Fibroblast of skin of left biceps (primary cell): ENCODE data around the gene TRIM9.

Experiments
- DNase-seq, 2 experiments: peaks; one replicate each; pipeline ENCODE4 v3.0.0-alpha.2; 2013; ENCODE audit warnings: low read depth in 2 of 2

Gene TRIM9

DNA sequence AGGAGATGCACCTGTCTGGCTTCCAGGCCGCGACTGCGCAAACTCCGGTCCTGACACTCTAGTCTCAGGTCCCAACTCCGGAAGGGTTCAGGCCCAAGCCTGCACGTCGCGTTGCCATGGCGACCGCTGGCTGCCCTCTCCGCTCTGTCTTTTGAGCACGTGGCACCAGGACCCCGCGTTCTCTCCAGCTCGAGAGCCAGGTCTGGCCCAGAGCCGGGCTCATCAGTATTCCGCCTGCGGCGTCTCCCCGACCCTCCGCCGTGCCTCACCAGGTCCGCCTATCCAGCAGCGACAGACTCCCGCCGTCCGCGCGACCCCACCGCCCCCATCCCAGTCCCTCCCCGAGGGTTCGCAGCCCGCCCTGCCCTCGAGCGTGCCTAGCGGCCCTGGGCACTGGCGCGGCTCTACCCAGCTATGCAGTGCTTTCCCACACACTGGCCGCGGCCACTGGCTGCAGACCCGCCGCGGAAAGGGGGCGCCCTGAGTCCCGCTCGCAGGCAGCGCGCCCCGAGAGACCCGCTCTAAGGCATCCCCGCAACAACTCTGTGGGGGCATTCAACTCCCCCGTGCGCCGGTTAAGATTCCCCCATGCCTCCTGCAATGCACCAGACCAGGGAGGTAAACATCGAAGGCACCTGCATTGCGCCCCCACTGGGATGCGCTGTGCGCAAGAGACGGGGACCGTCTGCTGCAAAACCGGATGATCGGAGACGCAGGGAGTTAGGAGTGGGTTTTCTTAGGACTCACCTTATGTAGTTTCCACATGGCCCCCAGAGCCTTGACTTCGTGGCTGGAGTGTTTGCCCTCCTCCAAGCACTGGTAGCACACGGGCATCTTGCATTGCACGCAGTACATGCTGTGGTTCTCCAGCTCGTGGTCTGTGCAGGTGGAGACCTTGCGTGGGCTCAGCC, 1.3 kb downstream of the TRIM9 start:
- no peak for DNase-seq

- DNase-seq: no peak
Observed at GRCh38 chr14:51092965-51093364, 1.9 kb downstream of the TRIM9 start.

- no peak for DNase-seq
Observed at GRCh38 chr14:51089278-51089677, 5.6 kb downstream of the TRIM9 start.

GRCh38 chr14:51087031-51087441, 7.9 kb downstream of the TRIM9 start:
- DNase-seq: no peak

DNA sequence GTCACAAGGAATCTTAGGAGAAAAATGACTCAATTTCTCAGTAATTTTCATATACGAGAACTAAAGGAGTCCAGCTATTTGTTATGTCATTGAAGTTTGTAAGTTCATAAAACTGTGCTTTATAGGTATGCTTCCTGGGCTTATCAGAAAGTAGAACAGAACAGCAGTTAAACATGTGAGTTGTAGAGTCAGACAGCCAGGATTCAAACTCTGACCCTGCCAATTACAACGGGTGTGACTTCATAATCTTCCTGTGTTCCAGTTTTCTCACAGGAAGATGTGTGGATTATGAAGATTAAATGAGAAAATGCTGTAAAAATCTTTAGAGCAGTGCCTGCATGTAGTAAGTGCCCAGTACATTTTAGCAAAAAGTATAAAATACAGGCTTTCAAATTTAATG, 8.9 kb downstream of the TRIM9 start:
- no peak for DNase-seq

GRCh38 chr14:51084962-51085361, 9.9 kb downstream of the TRIM9 start:
- DNase-seq: no peak

DNA sequence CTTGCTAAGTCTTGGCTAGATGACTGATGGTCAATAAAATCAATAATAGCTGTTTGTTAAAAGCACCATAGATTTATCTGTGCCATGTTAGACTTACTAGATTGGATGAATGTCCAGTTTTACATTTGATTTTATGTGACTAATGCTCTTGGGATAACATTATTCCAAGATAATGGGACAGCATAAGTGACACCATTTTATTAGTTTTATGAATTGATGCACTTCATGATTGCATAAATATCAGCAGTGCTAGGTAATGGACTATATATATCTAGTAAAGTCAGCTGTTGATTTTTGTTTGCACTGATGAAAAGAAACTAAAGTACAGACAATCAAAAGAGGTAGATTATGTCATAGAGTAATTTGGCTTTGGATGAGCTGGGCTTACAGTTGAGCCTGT, 10.4 kb downstream of the TRIM9 start:
- DNase-seq: no peak

DNA sequence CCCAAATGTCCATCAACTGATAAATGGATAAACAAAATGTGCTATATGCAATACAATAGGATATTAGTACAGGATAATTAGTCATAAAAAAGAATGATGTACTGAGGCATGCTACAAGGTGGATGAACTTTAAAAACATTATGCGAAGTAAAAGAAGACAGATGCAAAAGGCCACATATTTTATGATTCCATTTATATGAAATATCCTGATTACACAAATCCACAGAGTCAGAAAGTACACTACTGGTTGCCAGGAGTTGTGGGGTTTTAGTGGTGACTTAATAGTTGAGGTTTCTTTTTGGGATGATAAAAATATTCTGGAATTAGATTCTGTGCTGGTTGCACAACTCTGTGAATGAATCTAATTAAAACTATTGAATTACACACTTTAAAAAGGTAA, 12.6 kb downstream of the TRIM9 start:
- DNase-seq: no peak

- no peak for DNase-seq
Observed at GRCh38 chr14:51081712-51082111, 13.2 kb downstream of the TRIM9 start.

- no peak for DNase-seq
Observed at GRCh38 chr14:51081209-51081608, 13.7 kb downstream of the TRIM9 start.

GRCh38 chr14:51080645-51081044, 14.3 kb downstream of the TRIM9 start:
- DNase-seq: no peak

GRCh38 chr14:51079489-51079888, 15.4 kb downstream of the TRIM9 start:
- DNase-seq: no peak

DNA sequence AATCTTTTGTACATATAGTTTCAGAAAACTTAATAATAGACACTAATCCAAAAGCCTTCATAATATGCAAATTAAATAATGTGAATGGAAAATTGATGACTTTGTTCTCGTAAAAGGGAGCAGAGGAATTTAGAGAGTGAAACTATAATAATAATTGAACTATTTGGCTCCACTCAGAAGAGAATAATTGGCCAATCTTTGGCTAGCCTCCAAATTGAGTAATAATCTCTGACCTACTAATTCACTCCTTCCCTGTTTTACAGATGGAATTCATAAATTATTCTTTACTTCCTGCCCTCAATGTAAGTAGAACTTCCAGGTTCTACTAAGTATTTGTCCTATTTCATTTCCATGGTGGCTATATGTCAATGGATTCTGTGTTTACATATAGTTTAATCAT, 15.8 kb downstream of the TRIM9 start:
- no peak for DNase-seq

DNA sequence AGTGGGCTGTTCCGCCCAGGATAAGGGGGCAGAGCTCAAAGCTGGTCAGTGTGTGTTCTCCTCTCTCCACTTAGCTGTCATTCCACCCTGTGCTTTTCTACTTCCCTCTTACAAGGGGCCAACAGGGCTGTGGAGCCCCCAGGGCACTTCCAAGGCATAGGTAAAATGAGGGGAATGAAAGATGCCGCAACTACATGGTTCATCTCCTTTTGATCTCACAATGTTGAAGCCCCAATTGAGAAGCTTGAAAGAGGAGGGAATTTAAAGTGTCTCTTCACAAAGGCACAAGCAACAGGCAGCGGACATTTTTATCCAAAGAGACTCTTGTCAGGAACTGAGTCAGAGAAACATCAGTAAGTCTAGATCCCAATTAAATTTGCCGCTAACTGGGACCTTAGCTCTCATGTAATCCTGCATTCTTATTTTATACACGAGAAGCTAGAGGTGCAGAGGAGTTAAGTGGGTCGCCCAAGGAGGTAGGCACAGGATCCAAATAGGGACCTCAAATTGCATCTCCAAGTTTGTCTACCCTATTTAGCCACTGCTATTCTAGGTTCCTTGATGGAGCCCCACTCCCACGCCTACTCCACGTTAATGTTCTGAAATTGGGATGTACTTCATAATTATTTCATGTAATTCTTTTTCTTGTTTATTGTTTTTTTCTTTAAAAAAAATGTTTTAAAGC, 20.1 kb downstream of the TRIM9 start:
- no peak for DNase-seq

- no peak for DNase-seq
Observed at GRCh38 chr14:51073731-51074130, 21.2 kb downstream of the TRIM9 start.

DNA sequence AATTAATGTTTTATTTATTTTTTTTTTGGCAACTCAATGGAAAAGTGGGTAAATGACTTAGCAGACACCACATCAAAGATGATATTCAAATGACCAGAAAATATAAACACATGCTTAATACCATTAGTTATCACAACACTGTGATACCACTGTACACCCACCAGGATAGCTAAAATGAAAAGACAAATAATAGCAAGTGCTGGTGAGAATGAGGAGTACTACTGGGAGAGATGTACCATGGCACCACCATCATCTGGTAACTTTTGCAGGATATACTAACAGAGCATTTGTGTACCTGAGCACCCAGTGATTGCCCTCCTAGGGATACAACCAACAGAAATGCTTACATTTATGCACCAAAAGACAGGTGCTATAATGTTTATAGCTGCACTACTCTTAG, 21.9 kb downstream of the TRIM9 start:
- DNase-seq: no peak

DNA sequence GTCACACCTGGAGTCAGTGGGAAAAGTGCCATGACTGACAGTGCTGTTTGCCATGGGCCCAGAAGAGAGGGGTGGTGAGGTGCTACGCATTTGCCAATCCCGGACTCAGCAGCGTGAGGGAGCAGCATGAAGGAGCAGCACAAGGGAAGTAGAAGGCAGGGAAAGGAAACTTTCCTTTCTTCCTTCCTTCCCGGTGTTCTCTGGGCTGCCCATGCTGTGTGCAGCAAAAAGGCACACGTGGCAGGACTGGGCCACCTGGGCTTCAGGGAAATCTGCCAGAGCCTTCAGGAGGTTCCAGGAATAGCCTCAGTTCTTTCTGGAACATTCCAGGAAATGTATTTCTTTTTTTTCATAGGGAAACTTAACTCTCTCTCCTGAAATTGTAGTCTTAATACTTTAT, 23.0 kb downstream of the TRIM9 start:
- no peak for DNase-seq

- no peak for DNase-seq
Observed at GRCh38 chr14:51070726-51071125, 24.2 kb downstream of the TRIM9 start.

DNA sequence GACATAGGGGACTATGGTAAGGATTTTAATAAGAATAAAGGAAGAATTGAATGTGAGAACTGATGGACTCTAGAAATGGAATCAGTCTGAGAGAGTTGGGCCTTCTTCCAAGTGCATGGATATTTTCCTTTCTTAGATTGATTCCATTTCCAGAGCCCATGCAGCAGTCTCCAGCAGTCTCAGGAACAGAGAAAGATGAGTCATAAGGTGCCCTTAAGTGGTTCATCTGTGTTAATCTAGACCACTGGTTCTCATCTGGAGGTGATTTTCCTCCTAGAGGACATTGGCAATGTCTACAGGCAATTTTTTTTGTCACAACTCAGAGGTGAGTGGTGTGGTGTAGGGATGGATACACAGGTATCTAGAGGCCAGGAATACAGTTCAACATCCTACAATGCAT, 25.9 kb downstream of the TRIM9 start:
- no peak for DNase-seq

DNA sequence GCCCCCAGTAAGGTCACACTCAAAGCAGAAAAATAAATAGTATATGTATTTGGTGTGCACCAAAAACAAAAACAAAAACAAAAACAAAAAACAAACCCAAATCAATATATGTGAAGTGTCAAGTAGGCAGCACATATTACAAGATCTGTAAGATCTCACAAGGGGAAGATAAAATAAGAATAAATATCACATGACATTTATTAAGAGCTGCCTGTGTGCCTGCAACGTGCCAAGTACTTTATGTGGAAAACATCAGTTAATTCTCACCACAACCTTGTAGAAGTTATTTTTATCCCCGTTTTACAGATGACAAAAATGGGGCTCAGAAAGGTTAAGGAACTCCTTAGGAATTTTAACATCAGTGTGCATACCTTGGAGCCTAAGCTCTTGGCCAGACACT, 26.6 kb downstream of the TRIM9 start:
- no peak for DNase-seq

GRCh38 chr14:51067295-51067694, 27.6 kb downstream of the TRIM9 start:
- DNase-seq: no peak

DNA sequence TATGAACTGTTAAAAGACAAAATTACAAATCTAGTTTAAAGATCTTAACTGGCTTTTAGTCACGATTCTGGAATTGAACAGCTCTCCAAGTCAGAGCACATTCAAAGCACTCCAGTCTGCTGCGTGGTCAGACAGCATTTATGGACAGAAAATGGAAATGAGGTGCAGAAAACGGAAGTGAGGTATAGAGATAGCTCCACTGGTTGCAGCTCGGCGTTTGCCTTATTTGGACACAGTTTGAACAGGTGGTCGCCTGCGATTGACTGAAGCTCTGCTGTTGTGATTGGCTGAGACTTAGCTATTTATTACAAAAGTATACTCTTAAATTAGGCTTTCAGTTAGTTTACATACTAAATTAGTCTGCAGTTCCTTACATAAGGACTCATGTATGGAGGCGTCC, 28.3 kb downstream of the TRIM9 start:
- DNase-seq: no peak

- DNase-seq: no peak
Observed at GRCh38 chr14:51059032-51059431, 35.9 kb downstream of the TRIM9 start.
